Stimulated activated CD4-positive, alpha-beta T cell treated with anti-CD3 and anti-CD28 coated beads, Interleukin-1b, Interleukin-23, amount 100 ng/mL, for 48 hours (primary cell): ENCODE results near the gene APBB2.

Experiments
- DNase-seq: peaks from one replicate; pipeline ENCODE4 v3.0.0-alpha.2; 2020

Gene APBB2

GRCh38 chr4:41215155-41215554, 813 bp upstream of the APBB2 start:
- DNase-seq = no peak

- no peak for DNase-seq
These were observed 444 bp upstream of the APBB2 start for GRCh38 chr4:41214825-41215146.

- DNase-seq = no peak
These were observed 662 bp downstream of the APBB2 start for GRCh38 chr4:41213625-41214135.

GRCh38 chr4:41212616-41213203, 1.6 kb downstream of the APBB2 start:
- no peak for DNase-seq

GRCh38 chr4:41211951-41212615, 2.3 kb downstream of the APBB2 start:
- no peak for DNase-seq

GRCh38 chr4:41209901-41210300, 4.4 kb downstream of the APBB2 start:
- DNase-seq = no peak

GRCh38 chr4:41209187-41209586, 5.2 kb downstream of the APBB2 start:
- DNase-seq = no peak

- no peak for DNase-seq
These were observed 7.0 kb downstream of the APBB2 start for GRCh38 chr4:41207291-41207831.

- DNase-seq = no peak
These were observed 8.4 kb downstream of the APBB2 start for GRCh38 chr4:41205854-41206460.

- DNase-seq = no peak
These were observed 9.2 kb downstream of the APBB2 start for GRCh38 chr4:41205130-41205529.

GRCh38 chr4:41204400-41204978, 9.9 kb downstream of the APBB2 start:
- no peak for DNase-seq

- no peak for DNase-seq
These were observed 10.5 kb downstream of the APBB2 start for GRCh38 chr4:41203841-41204240.

- no peak for DNase-seq
These were observed 11.3 kb downstream of the APBB2 start for GRCh38 chr4:41202820-41203568.

- DNase-seq = no peak
These were observed 12.0 kb downstream of the APBB2 start for GRCh38 chr4:41202356-41202755.

GRCh38 chr4:41200486-41201017, 13.8 kb downstream of the APBB2 start:
- no peak for DNase-seq

- DNase-seq = no peak
These were observed 14.6 kb downstream of the APBB2 start for GRCh38 chr4:41199788-41200187.

- no peak for DNase-seq
These were observed 16.3 kb downstream of the APBB2 start for GRCh38 chr4:41197996-41198395.

- DNase-seq = no peak
These were observed 16.8 kb downstream of the APBB2 start for GRCh38 chr4:41197495-41197894.

- DNase-seq = no peak
These were observed 17.6 kb downstream of the APBB2 start for GRCh38 chr4:41196633-41197332.

GRCh38 chr4:41192136-41192535, 22.2 kb downstream of the APBB2 start:
- DNase-seq = no peak

GRCh38 chr4:41189666-41190065, 24.7 kb downstream of the APBB2 start:
- no peak for DNase-seq

- no peak for DNase-seq
These were observed 25.3 kb downstream of the APBB2 start for GRCh38 chr4:41189076-41189475.
